CD4-positive, CD25-positive, alpha-beta regulatory T cell (primary cell): ENCODE results near the gene PAPOLA. TPM values are rescaled to one million over a fixed set of nuclear protein-coding genes. Genes with fewer than 3 reads are reported as not detected.

Experiments used
- ATAC-seq, 2 donors: fragments of 150-1000 bp; cut with Tn5 transposase; one replicate each; pipeline ENCODE4 v1.10.0; 2021; ENCODE audit warnings: low read depth in 2 of 2, moderate number of reproducible peaks in 2 of 2, moderate library complexity in 1 of 2
- DNase-seq, 3 donors: peaks; one replicate each; pipeline versions ENCODE4 v3.0.0 to v3.0.0-alpha.2; 2012 to 2022; ENCODE audit warnings: mixed read lengths in 1 of 3
- H3K27ac ChIP-seq: one replicate; pipeline ENCODE4 v1.7.0; 2013; ENCODE audit warnings: mild to moderate bottlenecking, low read length; ENCODE audit not compliant: insufficient read depth, poor library complexity, severe bottlenecking
- H3K27me3 ChIP-seq: one replicate; pipeline ENCODE4 v1.7.0; 2013; ENCODE audit warnings: low read length; ENCODE audit not compliant: control insufficient read depth, insufficient read depth
- H3K36me3 ChIP-seq: one replicate; pipeline ENCODE4 v1.7.0; 2013; ENCODE audit warnings: mild to moderate bottlenecking, low read length, moderate library complexity; ENCODE audit not compliant: control insufficient read depth, insufficient read depth
- H3K4me1 ChIP-seq: 2 replicates; pipeline ENCODE4 v1.7.0; 2013; ENCODE audit warnings: mild to moderate bottlenecking, low read length; ENCODE audit not compliant: insufficient read depth, control insufficient read depth, poor library complexity, severe bottlenecking
- H3K4me3 ChIP-seq: one replicate; pipeline ENCODE4 v1.7.0; 2013; ENCODE audit warnings: low read depth, mild to moderate bottlenecking, low read length, moderate library complexity
- H3K9me3 ChIP-seq, 2 experiments: 1 replicate in 1 of 2; 2 replicates in 1 of 2; pipeline ENCODE4 v1.7.0; 2013; ENCODE audit warnings: low read length in 2 of 2, mild to moderate bottlenecking in 1 of 2, moderate library complexity in 1 of 2; ENCODE audit not compliant: control insufficient read depth in 2 of 2
- H3K27ac Mint-ChIP-seq, 3 donors: one replicate each; pipeline ENCODE4 v1.8.0; 2020 to 2022; ENCODE audit warnings: mild to moderate bottlenecking in 3 of 3, mixed read lengths in 3 of 3, moderate library complexity in 2 of 3
- H3K27me3 Mint-ChIP-seq: one replicate; pipeline ENCODE4 v1.8.0; 2022; ENCODE audit warnings: mild to moderate bottlenecking, mixed read lengths
- H3K36me3 Mint-ChIP-seq: one replicate; pipeline ENCODE4 v1.8.0; 2020; ENCODE audit warnings: mixed read lengths
- H3K4me1 Mint-ChIP-seq, 4 donors: one replicate each; pipeline ENCODE4 v1.8.0; 2020 to 2022; ENCODE audit warnings: mixed read lengths in 4 of 4, mild to moderate bottlenecking in 1 of 4
- H3K4me3 Mint-ChIP-seq, 4 donors: one replicate each; pipeline ENCODE4 v1.8.0; 2020 to 2022; ENCODE audit warnings: mild to moderate bottlenecking in 4 of 4, mixed read lengths in 4 of 4, moderate library complexity in 3 of 4
- H3K9me3 Mint-ChIP-seq, 7 donors: one replicate each; pipeline ENCODE4 v1.8.0; 2020 to 2022; ENCODE audit warnings: mixed read lengths in 7 of 7, mild to moderate bottlenecking in 3 of 7, moderate library complexity in 2 of 7
- polyA plus RNA-seq, 4 donors: library from polyadenylated mRNA; unstranded; fragments of 300-500 nt; fragmentation: Illumina TruSeq; gene quantifications; one replicate each; pipeline ENCODE4 v1.2.3, GENCODE V29; 2021
- total RNA-seq: library from RNA; stranded (reverse); gene quantifications from one replicate; pipeline ENCODE4 v1.2.3, GENCODE V29; 2022

PAPOLA gene
- total and polyA plus RNA-seq, 5 donors from 2014 or later = 57.9 to 189 (median 60.1) TPM

DNA sequence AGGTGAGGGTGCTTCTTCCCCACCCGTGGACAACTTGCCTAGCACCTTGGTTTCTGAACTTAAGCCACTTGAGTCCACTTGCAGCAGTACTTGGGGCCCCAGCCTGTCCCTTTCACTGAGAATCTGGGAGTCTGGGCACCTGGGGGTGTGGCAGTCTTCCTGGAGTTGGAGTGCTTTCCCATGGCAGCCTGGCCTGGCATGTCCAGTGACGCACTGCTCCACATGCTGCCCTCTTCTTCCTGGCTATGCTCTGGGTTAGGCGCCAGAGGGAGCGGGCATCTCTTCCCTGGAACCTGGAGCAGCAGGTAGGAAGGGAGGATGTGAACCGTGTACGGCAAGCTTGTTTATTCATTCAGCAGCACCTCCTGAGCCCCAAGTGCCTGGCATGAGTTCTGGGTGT lies 76.4 kb downstream of the PAPOLA start:
- Histone ChIP-seq H3K4me1 (no peaks in the 10 kb centered on the region), H3K27me3 (no peaks in the 10 kb centered on the region), H3K9me3 (no peaks in the 10 kb centered on the region), H3K27ac (no peak overlapping the region), H3K36me3 (no peaks in the 10 kb centered on the region), H3K4me3 (no peak overlapping the region)
- H3K9me3 Mint-ChIP-seq = no peaks in the 10 kb centered on the region
- no peak for ATAC-seq
- H3K27ac Mint-ChIP-seq = no peak overlapping the region
- no peak for DNase-seq
- H3K4me3 Mint-ChIP-seq = no peak overlapping the region
- H3K27me3 Mint-ChIP-seq = no peaks in the 10 kb centered on the region
- no peaks in the 10 kb centered on the region for H3K36me3 Mint-ChIP-seq
- H3K4me1 Mint-ChIP-seq = peaks cover 0 to 10% (median 7%) of the 10 kb centered on the region in 4 donors

DNA sequence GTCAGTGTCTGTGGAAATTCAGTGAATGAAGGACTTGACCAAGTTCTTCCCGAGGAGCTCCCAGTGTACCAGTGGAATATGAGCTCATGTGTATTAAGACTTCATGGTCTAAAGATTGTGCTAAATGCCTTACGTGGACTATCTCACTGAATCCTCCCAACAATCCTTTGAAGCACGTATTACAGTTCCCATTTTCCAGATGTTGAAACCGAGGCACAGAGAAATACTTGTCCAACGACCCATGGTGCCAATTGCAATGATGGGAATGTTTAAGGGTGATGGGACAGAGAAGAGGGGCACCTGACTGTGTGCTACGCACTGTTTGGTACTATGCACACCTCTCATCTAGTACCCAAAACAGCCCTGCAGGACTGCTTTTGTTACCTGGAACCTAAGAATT lies 77.2 kb downstream of the PAPOLA start:
- DNase-seq = no peak
- H3K36me3 ChIP-seq = no peaks in the 10 kb centered on the region
- no peak overlapping the region for H3K27ac Mint-ChIP-seq
- H3K27ac ChIP-seq = no peak overlapping the region
- H3K9me3 Mint-ChIP-seq = no peaks in the 10 kb centered on the region
- H3K4me1 ChIP-seq = no peaks in the 10 kb centered on the region
- no peak overlapping the region for H3K4me3 Mint-ChIP-seq
- H3K36me3 Mint-ChIP-seq = no peaks in the 10 kb centered on the region
- H3K27me3 ChIP-seq = no peaks in the 10 kb centered on the region
- no peak for ATAC-seq
- H3K9me3 ChIP-seq = no peaks in the 10 kb centered on the region
- H3K4me3 ChIP-seq = no peak overlapping the region
- peaks cover 0 to 10% (median 7%) of the 10 kb centered on the region in 4 donors for H3K4me1 Mint-ChIP-seq
- H3K27me3 Mint-ChIP-seq = no peaks in the 10 kb centered on the region

DNA sequence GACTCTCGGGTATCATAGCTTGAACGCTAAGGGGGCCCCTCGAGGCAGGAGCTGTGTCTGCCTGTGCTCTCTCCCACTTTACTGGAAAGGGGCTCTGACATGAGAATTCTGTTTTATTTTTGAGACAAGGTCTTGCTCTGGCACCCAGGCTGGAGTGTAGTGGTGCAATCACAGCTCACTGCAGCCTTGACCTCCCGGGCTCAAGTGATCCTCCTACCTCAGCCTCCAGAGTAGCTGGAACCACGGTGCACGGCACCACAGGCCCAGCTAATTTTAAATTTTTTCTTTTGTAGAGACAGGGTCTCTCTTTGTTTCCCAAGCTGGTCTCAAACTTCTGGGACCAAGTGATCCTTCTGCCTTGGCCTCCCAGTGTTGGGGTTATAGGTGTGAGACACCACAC lies 77.7 kb downstream of the PAPOLA start:
- Histone ChIP-seq H3K9me3 (no peaks in the 10 kb centered on the region), H3K4me1 (no peaks in the 10 kb centered on the region), H3K27me3 (no peaks in the 10 kb centered on the region), H3K27ac (no peak overlapping the region), H3K36me3 (no peaks in the 10 kb centered on the region), H3K4me3 (no peak overlapping the region)
- Mint-ChIP-seq H3K4me1 (peaks cover 0 to 10% (median 7%) of the 10 kb centered on the region in 4 donors), H3K4me3 (no peak overlapping the region), H3K9me3 (no peaks in the 10 kb centered on the region), H3K36me3 (no peaks in the 10 kb centered on the region), H3K27me3 (peaks cover 4% of the 10 kb centered on the region), H3K27ac (no peak overlapping the region)
- DNase-seq (no peak), ATAC-seq (no peak)

DNA sequence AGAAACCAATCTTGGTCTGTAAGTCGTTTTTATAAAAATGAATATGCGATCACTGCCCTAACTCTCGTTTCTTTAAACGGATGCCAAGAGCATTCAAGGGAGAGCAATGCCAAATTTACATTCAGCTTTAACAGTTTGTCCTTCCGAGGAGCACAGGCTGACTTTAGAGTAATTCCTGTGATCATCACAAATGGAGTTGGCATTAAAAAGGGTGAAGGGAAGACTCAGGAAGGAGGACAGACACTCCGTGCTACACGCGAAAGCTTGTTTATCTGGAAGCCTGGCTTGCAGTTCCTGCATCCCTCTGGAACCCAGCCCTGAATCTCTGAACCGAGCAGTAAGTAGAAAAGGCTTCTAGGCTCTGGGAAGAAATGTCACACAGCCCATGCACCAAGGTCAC lies 78.4 kb downstream of the PAPOLA start:
- H3K36me3 ChIP-seq = no peaks in the 10 kb centered on the region
- peaks cover 9% of the 10 kb centered on the region for H3K27me3 Mint-ChIP-seq
- H3K4me3 ChIP-seq = no peak overlapping the region
- no peak overlapping the region for H3K27ac Mint-ChIP-seq
- H3K9me3 Mint-ChIP-seq = no peaks in the 10 kb centered on the region
- ATAC-seq (no peak), DNase-seq (no peak)
- no peaks in the 10 kb centered on the region for H3K27me3 ChIP-seq
- H3K9me3 ChIP-seq = no peaks in the 10 kb centered on the region
- H3K4me1 Mint-ChIP-seq = peaks cover 0 to 10% (median 7%) of the 10 kb centered on the region in 4 donors
- H3K4me1 ChIP-seq = no peaks in the 10 kb centered on the region
- H3K36me3 Mint-ChIP-seq = no peaks in the 10 kb centered on the region
- H3K4me3 Mint-ChIP-seq = no peak overlapping the region
- no peak overlapping the region for H3K27ac ChIP-seq

DNA sequence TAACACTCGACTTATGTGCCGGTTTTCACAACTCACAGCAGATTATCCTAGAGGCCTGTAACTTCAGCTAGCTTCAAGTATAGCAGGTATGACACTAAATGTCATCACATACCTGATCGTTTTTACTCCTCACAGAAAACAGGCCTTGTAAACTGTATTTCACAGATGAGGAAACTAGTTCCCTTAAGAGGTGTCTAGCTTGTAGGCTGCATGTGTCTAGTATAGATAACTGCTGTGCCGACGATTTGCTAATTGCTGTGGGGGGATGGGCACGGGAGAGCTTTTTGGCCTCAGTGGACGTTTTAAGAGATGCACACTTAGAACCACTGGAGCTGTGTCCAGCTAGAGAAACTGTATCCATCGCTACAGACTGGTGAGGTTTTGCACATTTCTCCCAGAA lies 78.8 kb downstream of the PAPOLA start:
- H3K4me3 ChIP-seq = no peak overlapping the region
- Mint-ChIP-seq H3K27me3 (peaks cover 13% of the 10 kb centered on the region), H3K4me1 (peaks cover 0 to 9% (median 7%) of the 10 kb centered on the region in 4 donors), H3K36me3 (no peaks in the 10 kb centered on the region), H3K9me3 (no peaks in the 10 kb centered on the region), H3K4me3 (no peak overlapping the region), H3K27ac (no peak overlapping the region)
- H3K27ac ChIP-seq = no peak overlapping the region
- DNase-seq (no peak), ATAC-seq (no peak)
- no peaks in the 10 kb centered on the region for H3K36me3 ChIP-seq
- H3K9me3 ChIP-seq = no peaks in the 10 kb centered on the region
- no peaks in the 10 kb centered on the region for H3K4me1 ChIP-seq
- no peaks in the 10 kb centered on the region for H3K27me3 ChIP-seq

DNA sequence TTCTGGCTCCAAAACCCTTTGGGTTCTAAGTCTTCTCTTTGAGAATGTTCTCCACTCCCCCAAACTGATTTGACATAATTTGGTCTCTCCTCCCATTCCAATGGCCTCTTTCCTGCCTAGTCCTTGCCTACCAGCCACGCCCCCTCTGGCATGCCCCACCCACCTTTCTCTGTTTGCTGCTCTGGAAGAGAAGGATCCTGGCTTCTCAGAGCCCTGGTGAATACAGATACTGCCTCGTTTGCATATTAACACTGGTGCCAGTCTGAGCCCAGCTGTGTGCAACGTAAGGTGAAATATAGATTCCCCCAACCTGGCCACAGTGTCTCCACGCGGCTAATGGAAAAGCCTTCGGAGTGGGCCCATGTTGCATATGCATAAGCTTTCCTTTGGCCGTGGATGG lies 79.7 kb downstream of the PAPOLA start:
- Mint-ChIP-seq H3K4me3 (no peak overlapping the region), H3K27ac (no peak overlapping the region), H3K4me1 (peaks cover 0 to 4% (median 3%) of the 10 kb centered on the region in 4 donors), H3K9me3 (no peaks in the 10 kb centered on the region), H3K36me3 (no peaks in the 10 kb centered on the region), H3K27me3 (peaks cover 16% of the 10 kb centered on the region)
- Histone ChIP-seq H3K4me3 (no peak overlapping the region), H3K9me3 (no peaks in the 10 kb centered on the region), H3K27me3 (peaks cover 2% of the 10 kb centered on the region), H3K4me1 (no peaks in the 10 kb centered on the region), H3K27ac (no peak overlapping the region), H3K36me3 (no peaks in the 10 kb centered on the region)
- ATAC-seq = no peak
- DNase-seq = no peak

DNA sequence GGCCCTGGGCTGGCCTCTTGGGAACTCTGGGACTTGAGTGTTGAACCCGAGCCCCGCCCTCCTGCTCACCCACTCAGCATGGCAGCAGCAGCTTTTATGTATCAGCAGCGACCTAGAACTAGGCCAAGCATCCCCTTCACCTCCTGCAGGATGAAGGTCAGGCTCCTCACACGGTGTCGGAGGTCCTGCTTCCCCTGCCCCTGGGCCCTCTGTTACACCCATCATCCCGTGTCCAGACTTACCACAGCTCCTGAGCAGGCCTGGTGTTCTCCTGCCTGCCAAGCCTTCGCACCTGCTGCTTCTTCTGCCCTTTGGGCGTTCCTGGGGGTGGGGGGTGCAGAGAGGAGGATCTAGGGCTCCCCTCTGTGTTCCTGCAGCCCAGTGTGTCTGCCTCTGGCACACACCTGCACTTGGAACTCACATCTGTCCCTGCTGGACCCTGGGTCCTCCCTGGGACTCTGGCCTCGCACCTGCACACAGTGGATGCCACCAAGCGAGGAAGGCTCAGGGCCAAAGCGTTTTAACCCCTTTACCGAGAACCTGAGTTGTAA lies 80.3 kb downstream of the PAPOLA start:
- Histone ChIP-seq H3K9me3 (no peaks in the 10 kb centered on the region), H3K36me3 (no peaks in the 10 kb centered on the region), H3K4me3 (no peak overlapping the region), H3K27me3 (peaks cover 2% of the 10 kb centered on the region), H3K4me1 (no peaks in the 10 kb centered on the region), H3K27ac (no peak overlapping the region)
- Mint-ChIP-seq H3K27me3 (peaks cover 16% of the 10 kb centered on the region), H3K36me3 (no peaks in the 10 kb centered on the region), H3K4me3 (no peak overlapping the region), H3K4me1 (peaks cover 0 to 4% (median 1%) of the 10 kb centered on the region in 4 donors), H3K27ac (no peak overlapping the region), H3K9me3 (no peaks in the 10 kb centered on the region)
- ATAC-seq (no peak), DNase-seq (no peak)

DNA sequence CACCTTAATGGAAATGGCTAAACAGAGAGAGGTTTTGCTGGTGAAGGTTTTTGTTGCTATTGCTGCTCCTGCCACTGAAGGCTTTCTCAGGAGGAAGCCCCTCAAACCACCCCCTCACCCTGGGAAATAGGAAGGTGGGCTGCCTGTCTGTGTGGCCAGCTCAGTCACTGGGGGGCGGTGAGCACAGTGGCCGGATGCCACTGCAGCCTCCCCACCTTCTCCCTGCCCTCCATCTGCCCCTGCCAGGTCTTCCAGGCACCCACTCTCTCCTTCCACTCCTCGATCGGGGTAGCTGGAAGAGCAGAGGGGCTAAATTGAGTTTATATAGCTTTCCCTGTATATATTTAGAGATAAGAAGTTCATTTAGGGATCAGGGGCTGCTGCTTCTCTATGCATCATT lies 80.8 kb downstream of the PAPOLA start:
- H3K4me3 ChIP-seq = no peak overlapping the region
- no peaks in the 10 kb centered on the region for H3K9me3 Mint-ChIP-seq
- H3K36me3 ChIP-seq = no peaks in the 10 kb centered on the region
- H3K36me3 Mint-ChIP-seq = no peaks in the 10 kb centered on the region
- DNase-seq (no peak), ATAC-seq (no peak)
- peaks cover 16% of the 10 kb centered on the region for H3K27me3 Mint-ChIP-seq
- no peak overlapping the region for H3K27ac ChIP-seq
- H3K27ac Mint-ChIP-seq = no peak overlapping the region
- no peak overlapping the region for H3K4me3 Mint-ChIP-seq
- peaks cover 2% of the 10 kb centered on the region for H3K27me3 ChIP-seq
- H3K9me3 ChIP-seq = no peaks in the 10 kb centered on the region
- H3K4me1 Mint-ChIP-seq = peaks cover 0 to 4% (median under 1%) of the 10 kb centered on the region in 4 donors
- H3K4me1 ChIP-seq = no peaks in the 10 kb centered on the region
